HEK293T (cell line): ENCODE measurements around the gene TAS2R3.

Experiments used
- BHLHE40 ChIP-seq: fragments of 450-650 bp; IDR thresholded peaks from 2 replicates; pipeline ENCODE4 v1.6.1; 2016; ENCODE audit warnings: mild to moderate bottlenecking, moderate library complexity, borderline replicate concordance
- CTBP1 ChIP-seq: fragments of 450-650 bp; IDR thresholded peaks from 2 replicates; pipeline ENCODE4 v1.6.1; 2016; ENCODE audit warnings: borderline replicate concordance
- ELF4 ChIP-seq: fragments of 450-650 bp; IDR thresholded peaks from 2 replicates; pipeline ENCODE4 v1.6.1; 2017; ENCODE audit warnings: antibody characterized with exemption
- FOXM1 ChIP-seq: fragments of 450-650 bp; IDR thresholded peaks from 2 replicates; pipeline ENCODE4 v1.6.1; 2017; ENCODE audit warnings: mild to moderate bottlenecking, borderline replicate concordance
- HDGF ChIP-seq: fragments of 450-650 bp; IDR thresholded peaks from 2 replicates; pipeline ENCODE4 v1.6.1; 2017; ENCODE audit warnings: antibody characterized with exemption, borderline replicate concordance
- NFRKB ChIP-seq: fragments of 450-650 bp; IDR thresholded peaks from 2 replicates; pipeline ENCODE4 v1.6.1; 2016; ENCODE audit warnings: mild to moderate bottlenecking, moderate library complexity
- PKNOX1 ChIP-seq: fragments of 450-650 bp; IDR thresholded peaks from 2 replicates; pipeline ENCODE4 v1.6.1; 2016
- SP1 ChIP-seq: fragments of 450-650 bp; IDR thresholded peaks from 2 replicates; pipeline ENCODE4 v1.6.1; 2017

- no peak for TF ChIP-seq BHLHE40
- TF ChIP-seq FOXM1 = no peak
- TF ChIP-seq SP1 = no peak
- TF ChIP-seq CTBP1 = no peak
- no peak for TF ChIP-seq PKNOX1
- TF ChIP-seq HDGF = no peak
- TF ChIP-seq NFRKB = no peak
- no peak for TF ChIP-seq ELF4
Observed at GRCh38 chr7:141785706-141786552, 22.0 kb downstream of the TAS2R3 start.
